AG04449 (cell line): ENCODE measurements around the gene NSF.

ENCODE experiments used
- CTCF ChIA-PET: fragments of 350-600 bp; formaldehyde crosslinking; extraction: SDS; loops from one replicate; lab custom pipeline; 2021; ENCODE audit warnings: antibody characterized with exemption; lab: Yijun Ruan, JAX
- POLR2A ChIA-PET: fragments of 400-600, 350-600 bp; formaldehyde crosslinking; extraction: SDS; loops from one replicate; lab custom pipeline; 2020; ENCODE audit warnings: antibody characterized with exemption, inconsistent platforms; lab: Yijun Ruan, JAX
- DNase-seq: peaks from one replicate; pipeline ENCODE4 v3.0.0-alpha.2; 2010; ENCODE audit warnings: low read depth, low spot score
- H3K4me3 ChIP-seq: 2 replicates; pipeline ENCODE4 v1.5.1; 2011; ENCODE audit warnings: low read depth, mild to moderate bottlenecking, control low read depth, low read length
- TF ChIP-seq, protein P1 (sequence below): IDR thresholded peaks from one replicate; pipeline ENCODE4 v1.5.1; 2011; ENCODE audit warnings: mild to moderate bottlenecking, moderate library complexity, low read length, control low read depth, inconsistent platforms; ENCODE audit not compliant: insufficient read depth; ENCODE audit errors: missing control alignments

Gene NSF

DNA sequence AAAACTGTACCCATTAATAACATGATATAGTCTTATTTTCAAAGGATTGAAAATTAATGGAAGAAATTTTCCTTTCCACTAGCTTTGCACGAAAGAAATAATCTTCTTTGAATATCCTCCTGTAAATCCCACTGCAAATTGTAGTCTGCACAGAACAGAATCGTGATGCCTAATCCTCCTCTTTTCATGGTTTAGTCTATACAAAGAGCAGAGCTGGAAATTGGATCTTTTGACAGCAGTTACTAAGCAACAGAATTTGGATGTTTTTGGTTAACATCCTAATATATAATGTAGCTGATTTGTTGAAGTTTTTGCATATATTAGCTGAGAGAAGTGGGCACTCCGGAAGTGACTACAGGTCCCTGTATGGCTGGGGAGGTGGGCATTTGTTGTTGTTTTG is 129.4 kb downstream of the NSF start:
- TF ChIP-seq, protein P1, sequence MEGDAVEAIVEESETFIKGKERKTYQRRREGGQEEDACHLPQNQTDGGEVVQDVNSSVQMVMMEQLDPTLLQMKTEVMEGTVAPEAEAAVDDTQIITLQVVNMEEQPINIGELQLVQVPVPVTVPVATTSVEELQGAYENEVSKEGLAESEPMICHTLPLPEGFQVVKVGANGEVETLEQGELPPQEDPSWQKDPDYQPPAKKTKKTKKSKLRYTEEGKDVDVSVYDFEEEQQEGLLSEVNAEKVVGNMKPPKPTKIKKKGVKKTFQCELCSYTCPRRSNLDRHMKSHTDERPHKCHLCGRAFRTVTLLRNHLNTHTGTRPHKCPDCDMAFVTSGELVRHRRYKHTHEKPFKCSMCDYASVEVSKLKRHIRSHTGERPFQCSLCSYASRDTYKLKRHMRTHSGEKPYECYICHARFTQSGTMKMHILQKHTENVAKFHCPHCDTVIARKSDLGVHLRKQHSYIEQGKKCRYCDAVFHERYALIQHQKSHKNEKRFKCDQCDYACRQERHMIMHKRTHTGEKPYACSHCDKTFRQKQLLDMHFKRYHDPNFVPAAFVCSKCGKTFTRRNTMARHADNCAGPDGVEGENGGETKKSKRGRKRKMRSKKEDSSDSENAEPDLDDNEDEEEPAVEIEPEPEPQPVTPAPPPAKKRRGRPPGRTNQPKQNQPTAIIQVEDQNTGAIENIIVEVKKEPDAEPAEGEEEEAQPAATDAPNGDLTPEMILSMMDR, result no peak
- no peak overlapping the region for H3K4me3 ChIP-seq
- CTCF ChIA-PET, result interaction anchor here (1.1 kb wide), 1 partner anchor 115 kb away, joined by 3 read pairs; no protein-coding TSS in a partner anchor
- no peak for DNase-seq
- POLR2A ChIA-PET, result no interaction called here

DNA sequence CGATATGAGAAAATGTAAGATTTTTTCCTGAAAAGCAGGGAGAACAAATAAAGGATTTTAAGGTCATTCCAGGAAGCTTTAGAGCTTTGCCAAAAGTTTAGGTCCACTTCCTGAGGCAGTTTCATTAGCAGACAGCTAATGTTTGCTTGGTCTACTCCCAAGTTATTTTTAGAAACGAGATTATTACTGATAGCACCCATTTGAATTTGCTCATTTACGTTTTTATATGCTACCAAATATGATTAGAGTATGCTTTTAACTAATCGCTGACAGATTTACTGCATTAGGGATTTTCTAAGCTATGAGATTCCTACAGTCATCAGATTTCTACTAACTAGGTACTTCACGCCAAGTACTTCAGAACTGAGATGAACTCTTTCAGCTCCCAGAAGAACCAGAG is 129.9 kb downstream of the NSF start:
- no peak for DNase-seq
- ChIA-PET CTCF (interaction anchor here (1.1 kb wide), 1 partner anchor 115 kb away, joined by 3 read pairs; no protein-coding TSS in a partner anchor), POLR2A (no interaction called here)
- H3K4me3 ChIP-seq, result no peak overlapping the region
- TF ChIP-seq, protein P1, result no peak

DNA sequence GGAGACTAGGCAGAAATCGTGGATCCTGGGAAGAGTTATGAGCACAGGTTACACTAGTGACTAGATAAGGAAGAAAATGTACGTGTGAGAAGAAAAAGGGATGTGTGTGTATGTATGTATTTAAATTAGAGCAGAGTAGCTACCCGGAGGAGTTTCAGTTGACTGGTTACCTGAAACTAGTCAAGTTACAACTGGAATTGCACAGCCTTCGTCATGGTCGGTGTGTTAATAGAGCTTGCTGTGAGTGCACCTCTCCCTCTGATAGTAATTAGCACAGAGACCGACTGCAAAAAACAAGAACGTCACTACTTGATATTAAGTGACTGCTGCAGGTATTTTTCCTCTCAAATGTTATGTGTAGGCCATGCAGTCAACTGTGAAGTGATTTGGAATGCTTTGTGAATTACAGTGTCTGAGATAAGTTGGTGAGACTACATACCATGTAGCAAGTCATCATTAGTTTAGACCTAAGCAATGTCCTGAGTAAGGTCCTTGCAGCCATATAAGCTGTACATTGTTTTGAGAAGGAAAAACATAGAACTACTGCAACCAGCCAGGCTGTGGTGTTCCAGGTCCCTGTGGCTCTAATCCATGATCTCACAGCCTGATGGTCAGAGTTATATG is 132.3 kb downstream of the NSF start:
- H3K4me3 ChIP-seq, result no peak overlapping the region
- POLR2A ChIA-PET, result interaction anchor here (0.7 kb wide), 1 partner anchor 20 kb away, joined by 3 read pairs; no protein-coding TSS in a partner anchor
- no peak for DNase-seq
- CTCF ChIA-PET, result interaction anchor here (0.7 to 0.9 kb wide), 2 partner anchors 10 to 219 kb away, joined by 3 read pairs; no protein-coding TSS in a partner anchor
- TF ChIP-seq, protein P1, result no peak

GRCh38 chr17:46726206-46726605 is 135.7 kb downstream of the NSF start:
- POLR2A ChIA-PET, result no interaction called here

GRCh38 chr17:46727572-46728348 is 137.3 kb downstream of the NSF start:
- CTCF ChIA-PET, result interaction anchor here (0.7 to 1.6 kb wide), 4 partner anchors 12 to 212 kb away, joined by 3 to 4 read pairs (median 3); no protein-coding TSS in a partner anchor
- peak; percentile 65 for DNase-seq
- no peak overlapping the region for H3K4me3 ChIP-seq
- POLR2A ChIA-PET, result no interaction called here
- TF ChIP-seq, protein P1, result no peak

More at GRCh38 chr17:46726206-46726605, 135.7 kb downstream of the NSF start:
- CTCF ChIA-PET, result interaction anchor here (0.8 to 1.1 kb wide), 2 partner anchors 15 to 527 kb away, joined by 3 to 4 read pairs; no protein-coding TSS in a partner anchor
- no peak for DNase-seq
- TF ChIP-seq, protein P1, result no peak
- H3K4me3 ChIP-seq, result no peak overlapping the region

- TF ChIP-seq, protein P1, result no peak
- ChIA-PET CTCF (no interaction called here), POLR2A (no interaction called here)
- DNase-seq, result no peak
- H3K4me3 ChIP-seq, result no peak overlapping the region
Observed at GRCh38 chr17:46730026-46730425, 139.6 kb downstream of the NSF start.
